OCI-LY1 (cell line): ENCODE results near the gene OR2C1.

Source experiments
- H2AFZ ChIP-seq: fragments of 200-600 bp; sonication (generic), shearing (Covaris generic); 2 replicates; pipeline ENCODE4 v1.6.0; 2014; ENCODE audit warnings: antibody characterized with exemption, mild to moderate bottlenecking, low read length
- H3F3A ChIP-seq: fragments of 200-600 bp; sonication (generic), shearing (Covaris generic); 2 replicates; pipeline ENCODE4 v1.6.0; 2014; ENCODE audit warnings: mild to moderate bottlenecking, antibody characterized with exemption, low read length, moderate library complexity; ENCODE audit not compliant: insufficient read depth
- H3K27ac ChIP-seq: fragments of 200-600 bp; sonication (generic); 2 replicates; pipeline ENCODE4 v1.5.1; 2014; ENCODE audit warnings: low read length, mixed run types, mild to moderate bottlenecking, low read depth; ENCODE audit not compliant: poor library complexity, severe bottlenecking
- H3K27me3 ChIP-seq: fragments of 200-600 bp; sonication (generic); 2 replicates; pipeline ENCODE4 v1.6.0; 2014; ENCODE audit warnings: antibody characterized with exemption, mild to moderate bottlenecking, low read length, moderate library complexity; ENCODE audit not compliant: insufficient read depth
- H3K36me3 ChIP-seq: fragments of 200-600 bp; sonication (generic); 2 replicates; pipeline ENCODE4 v1.6.1; 2014; ENCODE audit warnings: mild to moderate bottlenecking, antibody characterized with exemption, low read length, moderate library complexity, mixed read lengths; ENCODE audit not compliant: insufficient read depth
- H3K4me1 ChIP-seq: fragments of 200-600 bp; sonication (generic); 2 replicates; pipeline ENCODE4 v1.5.1; 2014; ENCODE audit warnings: mild to moderate bottlenecking, low read length, moderate library complexity; ENCODE audit not compliant: insufficient read depth, severe bottlenecking
- H3K4me2 ChIP-seq: fragments of 200-600 bp; sonication (generic), shearing (Covaris generic); 2 replicates; pipeline ENCODE4 v1.6.1; 2014; ENCODE audit warnings: low read length
- H3K4me3 ChIP-seq: fragments of 200-600 bp; sonication (generic); 2 replicates; pipeline ENCODE4 v1.5.1; 2014; ENCODE audit warnings: low read length, low read depth, mild to moderate bottlenecking, mixed read lengths; ENCODE audit not compliant: poor library complexity, severe bottlenecking
- H3K79me2 ChIP-seq: fragments of 200-600 bp; shearing (Covaris generic); 2 replicates; pipeline ENCODE4 v1.6.1; 2016; ENCODE audit warnings: mixed run types, low read length, mixed read lengths; ENCODE audit not compliant: insufficient read depth
- H3K9ac ChIP-seq: fragments of 200-600 bp; sonication (generic), shearing (Covaris generic); 2 replicates; pipeline ENCODE4 v1.6.1; 2014; ENCODE audit warnings: mild to moderate bottlenecking, low read length, mixed read lengths
- H3K9me2 ChIP-seq: fragments of 200-600 bp; sonication (generic), shearing (Covaris generic); 2 replicates; pipeline ENCODE4 v1.6.1; 2014; ENCODE audit warnings: low read depth, mild to moderate bottlenecking, low read length, mixed read lengths
- H3K9me3 ChIP-seq: fragments of 200-600 bp; shearing (Covaris generic); 2 replicates; pipeline ENCODE4 v1.6.1; 2014; ENCODE audit warnings: low read length, mixed read lengths
- H4K20me1 ChIP-seq: fragments of 200-600 bp; sonication (generic), shearing (Covaris generic); 2 replicates; pipeline ENCODE4 v1.6.0; 2016; ENCODE audit warnings: mild to moderate bottlenecking, low read length; ENCODE audit not compliant: insufficient read depth
- EZH2 ChIP-seq: fragments of 200-600 bp; sonication (generic), shearing (Covaris generic); IDR thresholded peaks from 2 replicates; pipeline ENCODE4 v1.8.0; 2017; ENCODE audit warnings: borderline replicate concordance, mixed run types, mild to moderate bottlenecking, antibody characterized with exemption, low read length, moderate library complexity, mixed read lengths
- TF ChIP-seq, protein P1 (sequence below): fragments of 200-600 bp; sonication (generic), shearing (Covaris generic); IDR thresholded peaks from 2 replicates; pipeline ENCODE4 v1.5.1; 2017; ENCODE audit warnings: mild to moderate bottlenecking, antibody characterized with exemption, low read length, moderate library complexity, mixed read lengths

OR2C1 gene

GRCh38 chr16:3348547-3349167, 7.0 kb upstream of the OR2C1 start:
- Histone ChIP-seq H3K36me3 (no peaks in the 10 kb centered on the region), H3K9ac (no peak overlapping the region), H3K9me2 (no peaks in the 10 kb centered on the region), H3K4me1 (peaks cover 25% of the 10 kb centered on the region), H3K79me2 (no peaks in the 10 kb centered on the region), H3K27me3 (no peaks in the 10 kb centered on the region), H3K4me3 (no peak overlapping the region), H2AFZ (no peak overlapping the region), H3F3A (0 out of 2 replicates have a peak, but pooled peaks cover 3% of the 10 kb centered on the region), H3K4me2 (peak overlapping the region; percentile 10), H3K27ac (peak overlapping the region; percentile 74), H3K9me3 (no peaks in the 10 kb centered on the region), H4K20me1 (no peaks in the 10 kb centered on the region)
- TF ChIP-seq, protein P1, sequence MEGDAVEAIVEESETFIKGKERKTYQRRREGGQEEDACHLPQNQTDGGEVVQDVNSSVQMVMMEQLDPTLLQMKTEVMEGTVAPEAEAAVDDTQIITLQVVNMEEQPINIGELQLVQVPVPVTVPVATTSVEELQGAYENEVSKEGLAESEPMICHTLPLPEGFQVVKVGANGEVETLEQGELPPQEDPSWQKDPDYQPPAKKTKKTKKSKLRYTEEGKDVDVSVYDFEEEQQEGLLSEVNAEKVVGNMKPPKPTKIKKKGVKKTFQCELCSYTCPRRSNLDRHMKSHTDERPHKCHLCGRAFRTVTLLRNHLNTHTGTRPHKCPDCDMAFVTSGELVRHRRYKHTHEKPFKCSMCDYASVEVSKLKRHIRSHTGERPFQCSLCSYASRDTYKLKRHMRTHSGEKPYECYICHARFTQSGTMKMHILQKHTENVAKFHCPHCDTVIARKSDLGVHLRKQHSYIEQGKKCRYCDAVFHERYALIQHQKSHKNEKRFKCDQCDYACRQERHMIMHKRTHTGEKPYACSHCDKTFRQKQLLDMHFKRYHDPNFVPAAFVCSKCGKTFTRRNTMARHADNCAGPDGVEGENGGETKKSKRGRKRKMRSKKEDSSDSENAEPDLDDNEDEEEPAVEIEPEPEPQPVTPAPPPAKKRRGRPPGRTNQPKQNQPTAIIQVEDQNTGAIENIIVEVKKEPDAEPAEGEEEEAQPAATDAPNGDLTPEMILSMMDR: no peak
- TF ChIP-seq EZH2: no peak

- Histone ChIP-seq H3K9me3 (no peaks in the 10 kb centered on the region), H3K9ac (no peak overlapping the region), H3K9me2 (no peaks in the 10 kb centered on the region), H2AFZ (no peak overlapping the region), H3K79me2 (no peaks in the 10 kb centered on the region), H3K36me3 (no peaks in the 10 kb centered on the region), H4K20me1 (no peaks in the 10 kb centered on the region), H3K27ac (peak overlapping the region; percentile 74), H3F3A (0 out of 2 replicates have a peak, but pooled peaks cover 3% of the 10 kb centered on the region), H3K4me3 (no peak overlapping the region), H3K4me2 (peak overlapping the region; percentile 10), H3K27me3 (no peaks in the 10 kb centered on the region), H3K4me1 (peaks cover 25% of the 10 kb centered on the region)
- TF ChIP-seq EZH2: no peak
- TF ChIP-seq, protein P1: no peak
Measured at GRCh38 chr16:3349175-3349574, 6.5 kb upstream of the OR2C1 start.

GRCh38 chr16:3356118-3356517, 429 bp downstream of the OR2C1 start:
- Histone ChIP-seq H3K9me3 (no peaks in the 10 kb centered on the region), H2AFZ (no peak overlapping the region), H3K9me2 (no peaks in the 10 kb centered on the region), H3K36me3 (no peaks in the 10 kb centered on the region), H3K27ac (no peak overlapping the region), H3K79me2 (no peaks in the 10 kb centered on the region), H3K27me3 (no peaks in the 10 kb centered on the region), H3K4me1 (no peaks in the 10 kb centered on the region), H3K4me3 (no peak overlapping the region), H3K9ac (no peak overlapping the region), H3F3A (no peaks in the 10 kb centered on the region), H4K20me1 (no peaks in the 10 kb centered on the region), H3K4me2 (no peak overlapping the region)
- TF ChIP-seq EZH2: no peak
- TF ChIP-seq, protein P1: no peak
